Calu3 (cell line): ENCODE results near the gene SPATA21. TPM values are rescaled to one million over a fixed set of nuclear protein-coding genes. Genes with fewer than 3 reads are reported as not detected.

Source experiments
- BruUV-seq: library from RNA; stranded (reverse); fragments of 400-500 nt; replicated peaks from 2 replicates; lab custom pipeline; 2021; lab: Mats Ljungman, UMichigan
- CTCF ChIA-PET: fragments of 300-600 bp; sonication (Branson Sonifier 250); formaldehyde crosslinking; loops from one replicate; lab custom pipeline; 2022; ENCODE audit warnings: antibody characterized with exemption; lab: Charles Lee
- DNase-seq: peaks from one replicate; pipeline ENCODE4 v3.0.0; 2022
- H3K27ac Mint-ChIP-seq: one replicate; pipeline ENCODE4 v1.8.0; 2022; ENCODE audit warnings: mixed read lengths; ENCODE audit not compliant: unreplicated experiment
- H3K27me3 Mint-ChIP-seq: one replicate; pipeline ENCODE4 v1.8.0; 2022; ENCODE audit warnings: mixed read lengths; ENCODE audit not compliant: unreplicated experiment
- H3K36me3 Mint-ChIP-seq: one replicate; pipeline ENCODE4 v1.8.0; 2022; ENCODE audit warnings: mild to moderate bottlenecking, moderate library complexity, mixed read lengths; ENCODE audit not compliant: insufficient read depth, unreplicated experiment
- H3K4me1 Mint-ChIP-seq: one replicate; pipeline ENCODE4 v1.8.0; 2022; ENCODE audit warnings: mild to moderate bottlenecking, low read depth, mixed read lengths; ENCODE audit not compliant: unreplicated experiment
- H3K4me3 Mint-ChIP-seq: one replicate; pipeline ENCODE4 v1.8.0; 2022; ENCODE audit warnings: mild to moderate bottlenecking, low read depth, moderate library complexity, mixed read lengths; ENCODE audit not compliant: unreplicated experiment
- H3K9me3 Mint-ChIP-seq: one replicate; pipeline ENCODE4 v1.8.0; 2022; ENCODE audit warnings: low read depth, mixed read lengths; ENCODE audit not compliant: unreplicated experiment
- CTCF ChIP-seq: fragments of 200-600 bp; IDR thresholded peaks from one replicate; pipeline ENCODE4 v1.8.0; 2022; ENCODE audit warnings: antibody characterized with exemption; ENCODE audit not compliant: unreplicated experiment
- intact Hi-C: fragments of 100-400 bp; cut with micrococcal nuclease; formaldehyde crosslinking; loops from one replicate; pipeline ENCODE4 v1.10.0; 2022; ENCODE audit not compliant: unreplicated experiment
- total RNA-seq: library from RNA; stranded (reverse); gene quantifications from 2 replicates; pipeline ENCODE4 v1.2.3, GENCODE V29; 2022

The SPATA21 gene
- total RNA-seq, 1 experiment from 2014 or later, result not detected

DNA sequence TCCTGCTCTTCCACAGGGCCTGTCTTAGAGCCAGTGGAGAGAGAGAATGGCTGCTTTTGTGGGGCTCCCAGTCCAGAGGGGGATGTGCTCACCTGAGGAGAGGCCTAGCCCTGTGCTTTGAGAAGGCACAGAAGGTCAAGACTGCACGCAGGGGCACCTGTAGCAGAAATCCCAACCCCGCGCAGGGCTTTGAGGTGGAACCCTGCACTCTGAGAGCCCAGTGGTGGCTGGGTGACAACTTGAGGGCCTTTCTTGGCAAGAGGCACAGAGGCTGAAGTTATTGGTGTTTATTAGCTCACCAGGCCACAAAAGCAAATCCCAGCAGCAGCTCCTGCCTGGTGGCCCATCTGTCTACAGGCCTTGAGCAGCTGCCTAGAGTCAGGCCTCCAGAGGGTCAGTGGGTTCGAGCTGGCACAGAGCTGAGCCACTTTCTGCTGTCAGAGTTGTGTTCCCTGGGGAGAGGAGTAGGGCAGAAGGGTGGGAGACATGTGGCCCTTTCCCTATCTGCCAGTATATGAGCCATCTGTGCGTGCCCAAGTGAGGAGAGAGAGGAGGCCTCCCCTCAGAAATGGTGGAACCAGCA, 38.8 kb downstream of the SPATA21 start:
- H3K27ac Mint-ChIP-seq, result no peak overlapping the region
- H3K4me1 Mint-ChIP-seq, result no peaks in the 10 kb centered on the region
- CTCF ChIA-PET, result no interaction called here
- no TSS peak for BruUV-seq
- intact Hi-C loops, result no loop called here
- H3K36me3 Mint-ChIP-seq, result peaks cover 17% of the 10 kb centered on the region
- no peak for TF ChIP-seq CTCF
- H3K4me3 Mint-ChIP-seq, result no peak overlapping the region
- no peaks in the 10 kb centered on the region for H3K9me3 Mint-ChIP-seq
- DNase-seq, result no peak
- H3K27me3 Mint-ChIP-seq, result no peaks in the 10 kb centered on the region

GRCh38 chr1:16397120-16397519, 40.1 kb downstream of the SPATA21 start:
- H3K27me3 Mint-ChIP-seq, result no peaks in the 10 kb centered on the region
- no peaks in the 10 kb centered on the region for H3K4me1 Mint-ChIP-seq
- no peak for DNase-seq
- intact Hi-C loops, result no loop called here
- no peak overlapping the region for H3K4me3 Mint-ChIP-seq
- TF ChIP-seq CTCF, result no peak
- CTCF ChIA-PET, result no interaction called here
- H3K9me3 Mint-ChIP-seq, result no peaks in the 10 kb centered on the region
- H3K27ac Mint-ChIP-seq, result no peak overlapping the region
- H3K36me3 Mint-ChIP-seq, result peaks cover 28% of the 10 kb centered on the region
- BruUV-seq, result no TSS peak

GRCh38 chr1:16396591-16396990, 40.6 kb downstream of the SPATA21 start:
- no peak overlapping the region for H3K27ac Mint-ChIP-seq
- no peaks in the 10 kb centered on the region for H3K27me3 Mint-ChIP-seq
- BruUV-seq, result no TSS peak
- H3K36me3 Mint-ChIP-seq, result peaks cover 28% of the 10 kb centered on the region
- H3K9me3 Mint-ChIP-seq, result no peaks in the 10 kb centered on the region
- no peaks in the 10 kb centered on the region for H3K4me1 Mint-ChIP-seq
- no peak for DNase-seq
- H3K4me3 Mint-ChIP-seq, result no peak overlapping the region
- intact Hi-C loops, result no loop called here
- no peak for TF ChIP-seq CTCF
- CTCF ChIA-PET, result no interaction called here

DNA sequence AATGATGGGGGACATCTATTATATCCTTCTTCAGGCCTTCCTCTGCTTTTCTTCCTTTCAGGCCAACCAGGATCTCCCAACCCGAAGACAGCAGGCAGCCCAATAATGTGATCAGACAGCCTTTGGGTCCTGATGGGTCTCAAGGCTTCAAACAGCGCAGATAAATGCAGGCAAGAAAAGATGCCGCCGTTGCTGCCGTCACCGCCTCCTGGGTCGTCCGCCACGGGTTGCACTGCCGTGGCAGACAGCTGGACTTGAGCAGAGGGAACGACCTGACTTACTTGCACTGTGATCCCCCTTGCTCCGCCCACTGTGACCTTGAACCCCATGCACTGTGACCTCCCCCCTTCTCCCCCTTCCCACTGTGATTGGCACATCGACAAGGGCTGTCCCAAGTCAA, 42.2 kb downstream of the SPATA21 start:
- CTCF ChIA-PET, result no interaction called here
- H3K9me3 Mint-ChIP-seq, result no peaks in the 10 kb centered on the region
- peaks cover 12% of the 10 kb centered on the region for H3K4me1 Mint-ChIP-seq
- no peak for DNase-seq
- H3K36me3 Mint-ChIP-seq, result peaks cover 28% of the 10 kb centered on the region
- no peak for TF ChIP-seq CTCF
- intact Hi-C loops, result no loop called here
- no peak overlapping the region for H3K4me3 Mint-ChIP-seq
- H3K27ac Mint-ChIP-seq, result no peak overlapping the region
- no peaks in the 10 kb centered on the region for H3K27me3 Mint-ChIP-seq
- no TSS peak for BruUV-seq
